Measurements from ENCODE around the gene POP4.

The POP4 gene

DNA sequence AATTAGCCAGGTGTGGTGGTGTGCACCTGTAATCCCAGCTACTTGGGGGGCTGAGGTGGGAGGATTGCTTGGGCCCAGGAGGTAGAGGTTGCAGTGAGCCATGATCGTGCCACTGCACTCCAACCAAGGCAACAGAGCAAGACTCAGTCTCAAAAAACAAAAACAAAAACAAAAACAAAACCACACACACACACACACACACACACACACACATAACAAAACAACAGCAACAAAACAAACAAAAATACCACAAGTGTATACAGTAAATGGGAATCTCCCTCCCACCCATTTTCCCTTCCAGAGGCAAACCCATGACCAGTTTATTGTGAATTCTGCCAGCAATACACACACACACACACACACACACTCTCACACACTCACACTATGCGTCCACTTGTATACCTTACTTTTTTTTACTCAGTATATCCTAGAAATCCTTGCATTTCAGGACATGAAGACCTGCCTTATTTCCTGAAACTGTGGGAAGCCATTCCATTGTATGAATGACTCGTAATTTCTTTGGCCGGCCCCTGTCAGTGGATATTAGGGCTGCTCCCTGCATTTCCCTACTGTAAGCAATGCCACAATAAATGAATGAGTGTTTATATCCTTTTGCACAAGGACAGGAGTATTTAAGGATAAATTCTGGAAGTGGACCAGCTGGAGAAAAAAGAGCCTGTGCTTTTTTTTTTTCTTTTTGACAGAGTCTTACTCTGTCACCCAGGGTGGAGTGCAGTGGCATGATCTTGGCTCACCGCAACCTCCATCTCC is 52.3 kb downstream of the POP4 start:
- in situ Hi-C loops (cut with MboI; ENCODE audit: low sequenced_read_pairs): no loop called here

GRCh38 chr19:29660835-29661234 is 54.8 kb downstream of the POP4 start:
- in situ Hi-C loops (cut with MboI; ENCODE audit: low sequenced_read_pairs): no loop called here

DNA sequence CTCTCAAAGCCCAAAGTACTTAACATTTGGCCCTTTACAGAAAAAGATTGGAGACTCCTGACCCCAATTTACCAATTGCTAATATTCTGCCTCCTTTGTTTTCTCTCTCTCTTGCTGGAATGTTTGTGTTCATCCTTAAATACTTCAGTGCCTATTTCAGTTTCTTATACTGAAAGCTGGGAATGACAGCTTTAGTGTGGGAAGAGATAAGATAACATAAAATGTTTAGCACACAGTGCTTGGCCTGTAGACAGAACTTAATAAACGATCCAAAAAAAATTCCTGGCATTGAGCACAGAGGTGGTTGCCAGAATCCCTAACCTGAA is 56.2 kb downstream of the POP4 start:
- in situ Hi-C loops (cut with MboI; ENCODE audit: low sequenced_read_pairs): no loop called here

- in situ Hi-C loops (cut with MboI; ENCODE audit: low sequenced_read_pairs): no loop called here
Observed at GRCh38 chr19:29662604-29663404, 56.7 kb downstream of the POP4 start.

DNA sequence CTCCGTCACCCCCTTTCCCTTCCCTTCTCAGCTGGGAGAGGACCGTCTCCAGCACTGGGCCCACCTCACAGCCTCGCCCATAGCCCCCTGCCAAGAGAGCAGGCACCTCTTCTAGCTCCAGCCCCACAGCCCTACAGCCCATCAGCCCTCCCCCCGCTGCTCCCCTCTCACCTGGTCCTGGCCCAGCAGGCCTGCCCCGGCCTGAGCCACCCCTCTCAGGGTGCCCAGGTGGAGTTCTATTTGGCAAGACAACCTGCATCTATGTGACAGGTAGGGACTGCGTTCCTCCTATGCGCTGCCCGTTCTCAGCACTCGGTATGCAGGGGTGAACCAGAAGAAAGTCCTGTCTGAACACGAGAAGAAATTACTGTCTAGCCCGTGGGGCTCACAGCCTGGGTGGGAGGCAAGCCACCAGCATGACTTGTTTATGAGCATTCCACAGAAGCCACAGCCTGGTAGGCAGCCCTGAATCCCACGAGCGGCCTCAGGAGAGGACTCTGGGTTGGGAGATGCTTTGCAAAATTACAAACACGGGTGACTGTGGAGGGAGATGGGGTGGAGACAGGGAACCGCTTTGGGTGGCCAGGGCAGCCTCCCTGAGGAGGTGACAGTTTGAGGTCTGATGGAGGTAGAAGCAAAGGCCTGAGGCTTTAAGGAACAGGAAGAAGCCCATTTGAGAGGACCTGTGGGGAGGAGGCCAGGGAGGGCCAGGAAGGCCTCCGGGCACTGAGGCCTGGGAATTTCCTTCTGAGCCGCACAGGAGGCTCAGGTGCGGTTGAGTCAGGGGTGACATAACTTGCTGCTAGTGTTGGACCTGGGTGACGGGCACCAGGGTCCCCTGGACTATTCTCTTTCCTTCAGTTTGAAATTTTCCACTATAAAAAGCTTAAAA is 58.0 kb downstream of the POP4 start:
- in situ Hi-C loops (cut with MboI; ENCODE audit: low sequenced_read_pairs): no loop called here

- in situ Hi-C loops (cut with MboI; ENCODE audit: low sequenced_read_pairs): no loop called here
Observed at GRCh38 chr19:29664753-29665214, 58.7 kb downstream of the POP4 start.

DNA sequence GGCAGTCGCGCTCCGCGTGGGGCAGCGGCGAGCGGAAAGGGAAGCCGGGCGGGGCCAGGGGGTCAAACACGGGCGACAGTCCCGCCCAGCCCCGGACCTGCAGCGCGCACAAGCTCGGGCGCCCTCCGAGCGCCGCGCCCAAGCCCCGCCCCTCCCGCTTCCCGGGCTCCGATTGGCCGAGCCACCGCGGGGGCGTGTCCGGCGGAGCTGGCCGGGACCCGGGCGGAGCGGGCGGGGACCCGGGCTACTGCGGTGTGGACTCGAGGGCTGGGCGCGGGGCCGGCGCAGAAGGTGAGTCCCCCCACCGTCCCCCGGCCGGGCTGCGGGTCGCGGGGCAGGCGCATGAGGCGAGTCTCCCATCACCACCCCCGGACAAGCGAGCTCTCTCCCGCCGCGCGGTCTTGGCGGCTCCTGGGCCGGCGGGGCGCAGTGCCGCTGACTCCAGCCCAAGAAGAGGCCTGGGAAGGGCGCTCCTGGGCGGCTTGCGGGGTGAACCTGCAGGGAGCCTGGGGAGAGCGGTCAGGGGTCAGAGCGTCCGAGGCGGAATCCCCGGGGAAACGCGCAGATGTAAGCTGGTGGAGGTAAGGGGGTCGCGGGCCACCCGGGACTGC is 59.2 kb downstream of the POP4 start, which contains the start of gene PLEKHF1:
TSS of gene PLEKHF1 (plus strand) at position 247 of the 611 bp plus-strand sequence. CDS start 8,379 bp downstream, outside the sequence.
- in situ Hi-C loops (cut with MboI; ENCODE audit: low sequenced_read_pairs): no loop called here

- in situ Hi-C loops (cut with MboI; ENCODE audit: low sequenced_read_pairs): no loop called here
Observed at GRCh38 chr19:29665826-29666577, 59.9 kb downstream of the POP4 start.

Measured in HL-60/S4 (cell line).